GM19193 (cell line): ENCODE measurements around the gene ERGIC3.

Source experiments
- POLR2A ChIP-seq: IDR thresholded peaks from 4 replicates; pipeline ENCODE4 v1.6.1; 2011; ENCODE audit not compliant: insufficient read depth, insufficient read length; ENCODE audit errors: extremely low read depth

ERGIC3 gene

DNA sequence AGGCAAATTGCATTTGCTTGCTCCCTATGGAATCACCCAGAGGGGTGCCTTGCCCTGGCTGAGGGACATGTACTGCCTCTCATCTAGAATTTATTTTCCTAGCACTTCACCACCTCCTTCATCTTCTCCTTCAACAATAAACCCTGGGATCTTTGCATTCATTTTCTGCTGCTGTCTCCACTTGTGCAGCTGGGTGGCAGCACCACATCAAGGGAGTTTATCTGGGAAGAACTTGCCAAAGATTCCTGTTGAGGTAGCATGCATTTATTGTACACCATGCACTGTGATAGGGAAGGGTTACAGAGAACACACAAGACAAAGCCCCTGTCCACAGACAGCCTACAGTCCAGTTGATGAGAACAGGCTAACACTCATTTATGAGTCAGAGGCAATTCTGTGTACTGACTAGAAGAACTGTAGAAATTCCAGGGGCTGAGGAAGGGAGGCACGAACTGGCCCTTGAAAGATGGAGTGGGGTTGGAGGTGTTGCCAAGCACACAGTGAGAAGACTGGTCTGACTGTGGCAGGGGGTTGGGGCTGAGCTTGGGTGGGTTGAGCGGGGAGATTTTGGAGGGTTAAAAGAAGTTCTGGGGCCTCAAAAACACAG lies 30.0 kb upstream of the ERGIC3 start:
- TF ChIP-seq POLR2A: no peak

DNA sequence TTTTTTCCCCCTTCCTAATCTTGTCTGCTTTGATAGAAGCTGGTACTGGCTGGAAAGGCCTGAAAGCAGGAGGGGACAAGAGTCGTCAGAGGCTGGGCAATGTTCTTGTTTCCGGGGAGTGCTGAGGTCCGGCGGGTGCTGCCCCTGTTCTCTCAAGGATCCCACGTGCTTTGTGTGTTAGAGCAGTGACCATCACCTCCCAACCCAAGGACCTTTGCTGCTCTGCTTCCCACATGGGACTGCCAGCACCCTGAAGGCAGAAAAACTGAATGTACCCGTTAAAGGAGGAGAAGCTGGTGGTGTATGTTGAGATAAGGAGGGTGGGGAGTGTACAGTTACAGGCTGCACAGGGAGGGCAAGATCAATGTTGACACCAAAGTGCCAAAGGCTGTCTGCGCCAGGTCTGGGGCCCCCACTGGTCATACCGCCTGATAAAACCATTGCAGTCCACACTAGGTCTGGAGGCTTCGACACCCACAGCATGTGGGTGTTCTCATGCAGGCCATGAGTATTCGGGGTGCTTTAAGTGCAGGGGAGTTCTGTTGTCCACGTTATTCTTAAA lies 27.4 kb upstream of the ERGIC3 start:
- TF ChIP-seq POLR2A: no peak

DNA sequence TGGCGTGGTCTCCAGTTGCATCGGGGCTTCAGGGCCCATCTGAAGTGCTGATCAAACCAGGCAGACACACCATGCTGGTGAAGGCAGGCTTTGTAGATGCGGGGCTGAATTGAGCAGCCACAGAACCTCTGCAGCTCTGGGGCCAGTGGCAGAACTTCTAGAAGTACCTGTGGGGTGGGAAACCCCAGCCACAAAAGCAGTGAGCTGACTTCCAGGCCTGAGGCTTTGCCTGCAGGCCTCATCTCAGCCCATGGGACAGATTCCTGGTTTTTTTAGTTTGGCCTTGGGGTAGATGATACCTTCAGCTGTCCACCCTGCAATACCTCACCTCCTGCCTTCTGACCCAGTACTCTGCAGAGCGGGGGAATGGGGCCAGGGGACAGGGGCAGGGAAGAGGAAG lies 26.5 kb upstream of the ERGIC3 start:
- no peak for TF ChIP-seq POLR2A

DNA sequence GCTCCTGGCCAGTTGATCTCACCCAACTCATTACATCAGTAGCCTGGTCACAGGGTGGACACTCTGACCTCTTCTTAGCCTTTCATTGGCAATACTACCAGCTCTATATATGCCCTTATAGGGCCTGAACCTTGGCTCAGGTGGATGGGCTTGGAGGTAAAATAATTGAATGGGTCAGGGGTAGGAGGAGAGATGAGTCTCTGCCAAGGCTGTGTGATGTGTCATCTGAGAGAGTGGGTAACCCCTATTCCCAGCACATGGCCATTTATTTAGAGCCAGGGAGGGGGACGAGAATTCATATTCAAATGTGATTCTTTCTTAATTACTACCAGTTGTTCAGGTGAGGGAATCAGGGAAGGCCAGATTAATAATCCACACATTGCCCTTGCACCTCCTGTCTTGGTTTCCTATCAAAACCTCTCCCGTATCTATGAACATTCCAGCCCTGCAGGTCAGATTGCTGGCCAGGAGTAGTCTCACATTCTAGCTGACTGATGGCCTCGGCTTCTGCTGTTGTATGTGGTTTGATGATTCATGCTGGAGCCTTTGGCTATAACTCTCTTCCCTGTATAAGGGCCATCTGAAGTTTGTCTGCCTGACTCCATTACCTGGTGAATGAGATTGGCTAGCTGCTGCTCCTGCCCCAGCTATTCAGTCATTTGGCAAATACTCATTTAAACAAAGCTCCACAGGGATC lies 25.8 kb upstream of the ERGIC3 start:
- no peak for TF ChIP-seq POLR2A

DNA sequence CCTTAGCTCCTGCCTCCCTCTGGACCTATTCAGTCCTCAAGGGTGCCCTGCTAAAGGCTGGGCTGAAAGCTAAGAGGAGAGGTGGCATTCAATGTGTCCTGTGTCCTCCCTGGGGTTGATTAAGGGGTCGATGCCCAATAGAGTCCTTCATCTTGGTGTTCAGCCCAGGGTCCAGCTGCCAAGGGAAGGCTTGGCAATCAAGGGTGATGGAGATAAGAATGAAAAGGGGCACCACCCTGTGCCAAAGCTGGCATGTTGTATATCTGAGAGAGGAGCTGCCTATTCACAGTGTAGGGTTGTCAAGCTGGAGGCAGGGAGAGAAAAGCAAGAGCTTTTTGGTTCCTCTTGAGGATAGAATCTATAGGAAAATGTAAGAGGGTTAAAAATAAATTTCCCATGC lies 24.8 kb upstream of the ERGIC3 start:
- no peak for TF ChIP-seq POLR2A

DNA sequence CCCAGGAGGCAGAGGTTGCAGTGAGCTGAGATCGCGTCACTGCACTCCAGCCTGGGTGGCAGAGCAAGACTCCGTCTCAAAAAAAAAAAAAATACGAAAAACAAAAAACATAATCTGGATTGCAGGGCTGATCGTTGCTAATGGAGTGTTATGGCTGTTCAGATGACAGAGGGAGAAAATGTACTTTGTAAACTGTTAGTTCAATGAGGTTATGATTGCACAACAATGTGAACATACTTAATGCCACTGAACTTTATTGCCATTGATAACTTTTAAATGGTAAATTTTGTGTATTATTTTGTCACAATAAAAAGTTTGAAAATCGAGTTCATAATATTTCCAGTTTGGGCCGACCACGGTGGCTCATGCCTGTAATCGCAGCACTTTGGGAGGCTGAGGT lies 22.9 kb upstream of the ERGIC3 start:
- no peak for TF ChIP-seq POLR2A

DNA sequence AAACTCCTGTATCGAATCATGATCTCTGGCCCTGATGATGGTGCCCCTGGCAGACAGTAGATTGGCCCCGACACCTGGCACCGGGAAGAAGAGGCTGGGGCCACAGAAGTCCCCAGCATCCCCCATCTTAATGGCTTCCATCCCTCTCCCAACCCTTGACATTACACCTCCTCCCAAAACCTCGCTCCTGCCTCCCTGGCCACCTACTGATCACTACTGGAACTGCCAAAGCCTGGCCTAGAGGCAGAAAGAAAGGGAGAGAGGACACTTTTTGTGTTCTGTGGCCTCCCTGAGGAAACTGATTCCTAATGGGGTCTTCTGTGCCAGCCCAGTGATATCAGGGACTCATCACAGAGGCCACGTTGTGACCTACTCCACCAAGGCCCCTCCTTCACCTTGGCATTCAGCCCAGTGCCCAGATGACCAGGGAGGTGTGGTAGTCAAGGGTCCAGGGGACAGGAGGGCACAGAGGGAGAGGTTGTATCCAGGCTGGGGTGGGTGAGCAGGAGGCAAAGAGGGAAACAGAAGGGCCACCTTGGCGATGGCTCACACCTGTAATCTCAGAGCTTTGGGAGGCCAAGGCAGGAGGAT lies 18.5 kb upstream of the ERGIC3 start:
- TF ChIP-seq POLR2A: no peak

DNA sequence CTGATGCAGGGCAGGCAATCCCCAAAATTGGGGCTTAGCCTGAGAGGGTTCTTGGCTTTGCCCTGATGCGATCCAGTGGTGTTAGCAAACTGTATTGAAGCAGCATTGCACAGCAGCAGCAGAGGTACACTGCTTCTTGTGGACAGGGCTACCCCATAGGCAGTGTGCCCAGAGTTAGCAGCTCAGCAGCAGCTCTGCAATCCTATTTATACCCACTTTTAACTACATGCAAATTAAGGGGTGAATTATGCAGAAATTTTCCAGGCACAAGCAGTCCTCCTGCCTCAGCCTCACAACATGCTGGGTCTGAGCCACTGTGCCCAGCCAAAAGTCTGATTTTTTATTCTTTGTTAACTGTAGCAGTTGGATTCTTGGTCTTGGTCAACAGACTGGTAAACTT lies 16.2 kb upstream of the ERGIC3 start:
- TF ChIP-seq POLR2A: no peak

DNA sequence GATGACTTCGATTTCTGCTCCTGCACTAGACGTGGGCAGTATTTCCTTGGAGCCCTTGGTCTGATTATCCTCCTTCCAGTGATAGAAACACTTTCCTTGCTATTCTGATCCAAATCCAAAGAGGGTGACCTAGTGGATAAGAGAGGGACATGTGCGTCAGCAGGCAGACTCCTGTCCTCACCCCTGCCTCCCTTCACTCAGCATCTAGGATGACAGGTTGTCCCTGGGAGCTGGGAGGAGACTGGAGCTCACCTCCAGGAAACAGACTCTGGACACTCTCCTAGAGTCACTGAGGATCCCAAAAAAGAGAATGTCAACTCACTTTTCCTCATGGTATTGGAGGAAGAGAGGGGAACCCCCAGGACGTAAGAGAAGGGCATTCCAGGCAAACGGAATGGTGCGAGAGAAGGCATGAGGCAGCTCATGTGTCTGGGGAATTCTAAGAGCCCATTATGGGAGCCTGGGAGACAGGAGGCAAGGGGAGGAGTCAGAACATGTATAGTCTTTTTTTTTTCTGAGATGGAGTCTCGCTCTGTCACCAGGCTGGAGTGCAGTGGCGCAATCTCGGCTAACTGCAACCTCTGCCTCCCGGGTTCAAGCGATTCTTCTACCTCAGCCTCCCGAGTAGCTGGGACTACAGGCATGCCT lies 14.6 kb upstream of the ERGIC3 start:
- no peak for TF ChIP-seq POLR2A

DNA sequence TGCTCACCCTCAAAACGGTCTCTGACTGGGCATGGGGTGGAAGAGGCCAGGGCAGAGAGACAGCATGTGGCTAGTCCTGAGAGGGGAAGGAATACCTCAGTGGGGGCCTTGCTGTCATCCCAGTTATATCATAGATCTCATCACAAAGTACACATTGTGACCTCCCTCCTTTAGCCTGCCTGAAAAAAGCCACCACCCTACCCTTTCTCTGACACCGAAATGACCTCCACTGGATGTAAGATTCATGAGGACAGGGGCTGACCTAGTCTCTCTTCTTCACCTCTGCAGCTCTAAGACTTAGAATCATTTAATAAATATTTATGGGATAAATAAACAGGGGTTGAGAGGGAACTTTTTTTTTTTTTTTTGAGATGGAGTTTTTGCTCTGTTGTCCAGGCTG lies 12.3 kb upstream of the ERGIC3 start, which contains the start of gene C20orf173:
Gene C20orf173, minus strand, starts transcription at position 101 of the 400 bp plus-strand sequence. CDS start 279 bp downstream, outside the sequence.
- no peak for TF ChIP-seq POLR2A

DNA sequence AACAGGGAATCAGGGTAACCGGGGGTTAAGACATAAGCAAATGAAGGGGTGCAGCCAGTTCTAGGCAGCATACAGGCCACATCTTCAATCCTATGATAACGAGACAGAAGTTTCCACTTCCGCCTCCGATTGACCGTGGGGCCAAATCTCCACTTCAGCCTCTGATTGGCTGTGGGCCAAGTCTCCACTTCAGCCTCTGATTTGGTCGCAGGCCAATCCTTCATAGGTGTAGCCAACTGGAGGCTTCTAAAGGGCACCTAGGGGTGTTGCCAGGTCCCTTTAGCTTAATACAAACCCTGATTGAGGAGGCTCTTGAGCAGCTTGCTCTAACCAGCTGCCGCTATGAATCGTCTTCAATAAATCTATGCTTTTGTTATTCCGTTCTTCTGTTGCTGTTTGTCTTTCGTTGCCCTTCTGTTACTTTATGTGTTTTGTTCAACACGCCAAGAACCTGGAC lies 2.1 kb upstream of the ERGIC3 start:
- peak; percentile 62 for TF ChIP-seq POLR2A

DNA sequence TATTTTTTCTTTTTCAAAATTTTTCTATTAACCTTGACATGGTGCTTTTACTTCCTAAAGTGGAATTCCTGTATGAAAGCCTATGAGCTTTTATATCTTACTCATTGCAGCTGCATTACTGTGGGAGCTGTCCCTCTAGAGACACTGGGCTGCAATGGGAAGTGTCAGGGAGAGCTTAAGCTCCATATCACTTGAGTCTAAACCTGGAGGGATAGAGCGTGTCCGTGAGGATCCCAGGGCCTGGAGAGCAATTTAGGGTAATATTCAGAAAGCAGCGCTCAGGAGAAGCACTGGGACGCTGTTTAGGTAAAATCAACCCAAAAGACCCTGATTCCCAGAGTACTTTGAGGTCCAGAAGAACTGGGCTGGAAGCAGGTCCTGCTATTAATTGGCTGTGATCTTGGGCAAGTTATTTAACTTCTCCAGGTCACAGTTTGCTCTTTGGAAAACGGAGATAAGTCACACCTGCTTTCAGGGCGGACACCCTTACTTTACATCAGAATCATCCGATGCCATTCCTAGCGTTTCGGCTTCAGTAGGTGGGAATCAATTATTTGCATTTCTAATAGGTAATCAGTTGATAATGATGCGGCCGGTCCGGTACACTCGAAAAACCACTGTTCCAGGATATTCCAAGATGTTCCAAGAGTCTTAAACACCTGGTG lies 628 bp upstream of the ERGIC3 start:
- no peak for TF ChIP-seq POLR2A

DNA sequence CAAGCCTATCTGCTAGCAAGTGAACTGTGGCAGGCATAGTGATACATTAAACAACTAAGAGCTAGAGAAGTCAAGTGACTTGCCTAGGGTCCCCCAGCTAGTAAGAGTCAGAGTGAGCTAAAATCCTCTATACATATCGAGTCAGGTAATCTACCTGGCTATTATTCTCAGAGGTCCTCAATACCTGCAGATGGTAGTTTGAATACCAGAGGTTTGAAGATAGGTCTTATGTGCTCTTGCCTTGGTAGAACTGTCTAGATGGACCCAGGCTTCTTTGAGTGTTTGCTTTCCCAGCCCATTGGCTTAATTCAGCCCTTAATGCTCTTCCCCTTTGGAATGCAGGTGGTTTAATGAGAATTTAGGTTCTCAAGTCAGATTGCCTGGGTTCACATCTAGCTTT lies 1.1 kb downstream of the ERGIC3 start:
- TF ChIP-seq POLR2A: no peak

DNA sequence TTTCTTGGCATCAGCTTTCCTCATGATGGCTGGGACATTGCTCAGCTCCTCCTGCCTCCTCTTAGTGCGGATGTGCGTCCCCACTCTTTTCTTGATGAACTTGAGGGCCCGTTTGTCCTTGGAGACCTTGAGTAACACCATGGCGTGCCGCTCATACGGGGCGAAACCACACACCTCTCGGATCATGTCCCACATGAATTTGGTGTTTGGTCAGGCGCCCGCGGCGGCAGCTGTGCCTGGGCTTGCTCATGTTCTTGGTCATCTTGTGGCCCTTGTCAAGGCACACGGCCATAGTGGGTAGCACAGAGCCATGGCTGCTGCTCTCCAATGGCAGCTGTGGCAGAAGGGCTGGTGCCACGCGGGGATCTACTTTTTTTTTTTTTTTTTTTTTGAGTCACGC lies 2.6 kb downstream of the ERGIC3 start:
- TF ChIP-seq POLR2A: no peak

DNA sequence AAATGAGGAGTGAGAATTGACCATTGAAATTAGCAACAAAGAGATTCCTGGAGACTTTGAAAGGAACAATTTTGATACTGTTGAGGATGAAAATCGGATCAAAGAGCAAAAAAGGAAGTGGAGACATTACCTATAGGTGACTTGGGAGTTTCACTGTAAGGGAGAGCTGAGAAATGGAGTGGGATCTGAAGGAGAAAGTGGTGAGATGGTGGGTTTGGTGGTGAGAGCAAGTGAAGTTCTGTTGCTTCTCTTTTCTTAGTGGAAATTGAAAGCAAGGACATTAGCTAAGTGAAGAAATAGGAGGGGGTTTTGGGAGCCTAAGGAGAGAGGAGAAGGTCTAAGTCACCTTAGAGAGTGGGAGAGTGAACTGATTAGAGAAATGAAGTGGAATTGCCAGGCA lies 4.2 kb downstream of the ERGIC3 start:
- TF ChIP-seq POLR2A: no peak
